Measurements from ENCODE around the gene ROMO1.
"Not testable (repeated sequence)": the region's sequence is repeated elsewhere in the genome, so short reads cannot be mapped to it uniquely, and the experiment has no call there.

The ROMO1 gene

DNA sequence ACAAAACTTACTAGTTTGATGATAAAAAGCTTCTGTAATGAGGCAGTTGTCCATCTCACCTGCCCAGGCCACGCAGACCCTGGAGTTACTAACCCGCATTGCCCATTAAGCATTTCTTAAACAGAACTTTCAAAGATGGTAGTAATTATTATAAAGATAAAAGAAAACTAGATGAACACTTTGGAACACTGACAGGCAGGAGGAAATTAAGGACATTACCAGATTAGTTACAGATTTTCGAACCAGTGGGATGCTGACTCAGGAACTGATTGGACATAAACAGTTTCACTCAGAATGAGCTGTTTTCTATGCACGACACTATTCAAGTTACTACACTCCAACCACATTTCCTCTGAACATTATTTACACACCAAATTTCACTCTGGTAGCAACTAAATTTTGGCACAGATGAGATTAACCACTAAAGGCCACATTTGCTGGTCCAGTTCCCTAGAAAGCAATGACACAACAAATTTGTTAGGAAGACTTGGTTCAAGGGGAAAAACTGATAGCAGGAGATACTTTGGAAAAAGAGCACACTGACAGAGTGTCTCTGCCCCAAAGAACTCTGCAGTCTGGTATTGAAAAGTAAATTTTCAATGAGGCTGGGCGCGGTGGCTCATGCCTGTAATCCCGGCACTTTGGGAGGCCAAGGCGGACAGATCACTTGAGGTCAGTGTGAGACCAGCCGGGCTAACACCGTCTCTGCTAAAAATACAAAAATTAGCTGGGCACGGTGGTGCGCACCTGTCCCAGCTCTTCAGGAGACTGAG, 3.0 kb downstream of the ROMO1 start:
- Histone ChIP-seq H3K36me3 (ENCODE audit: control insufficient read depth in 1 of 2, insufficient read depth in 2 of 2, low read length in 2 of 2) (peaks cover 28 to 50% of the 10 kb centered on the region in 2 donors), H3K4me1 (ENCODE audit: control insufficient read depth in 1 of 2, insufficient read depth in 2 of 2, low read length in 2 of 2) (peaks cover 12 to 22% of the 10 kb centered on the region in 2 donors), H3K9me3 (ENCODE audit: control insufficient read depth in 1 of 2, low read length in 2 of 2) (no peaks in the 10 kb centered on the region), H3K27ac (ENCODE audit: low read length) (no peak overlapping the region), H3K27me3 (ENCODE audit: low read depth, low read length) (no peaks in the 10 kb centered on the region), H3K4me3 (ENCODE audit: low read depth in 1 of 2, low read length in 2 of 2) (no peak overlapping the region)

DNA sequence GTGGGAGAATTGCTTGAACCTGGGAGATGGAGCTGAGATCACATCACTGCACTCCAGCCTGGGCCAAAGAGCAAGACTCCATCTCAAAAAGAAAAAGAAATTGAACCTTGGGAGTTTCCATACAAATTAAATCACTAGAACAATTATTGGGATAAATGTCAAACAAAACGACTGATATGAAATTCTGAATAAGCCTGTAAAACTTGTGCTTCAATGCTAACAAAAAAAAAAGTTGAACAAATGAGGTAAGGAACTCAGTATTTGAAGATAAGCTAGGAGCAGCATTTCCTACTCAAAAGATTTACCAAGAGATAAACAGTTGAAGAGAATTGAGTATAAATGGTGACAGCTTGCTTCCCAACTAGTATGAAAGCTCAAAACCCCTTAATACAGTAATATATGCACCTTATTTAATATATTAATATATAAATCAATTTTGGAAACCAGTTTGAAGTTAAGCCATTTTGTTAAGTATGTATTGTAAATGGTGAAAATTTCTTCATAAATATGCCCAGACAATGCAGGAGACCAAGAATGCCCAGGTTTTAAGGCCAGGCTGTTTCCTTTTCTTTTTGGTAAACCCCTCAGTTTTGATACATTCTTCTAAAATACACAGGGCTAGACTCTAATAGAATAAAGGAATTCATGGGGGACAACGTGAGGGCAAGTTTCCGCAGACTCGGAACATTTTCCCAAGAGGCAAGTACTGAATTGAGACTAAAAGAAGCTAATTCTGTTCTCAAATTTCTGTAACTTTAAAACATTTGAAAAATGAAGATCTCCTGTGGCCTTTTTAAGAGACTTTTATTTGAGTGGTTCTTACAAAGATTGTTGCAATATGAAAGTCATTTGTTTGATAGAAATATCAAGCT, 3.9 kb downstream of the ROMO1 start:
- H3K27me3 ChIP-seq (ENCODE audit: low read depth, low read length) = no peaks in the 10 kb centered on the region
- no peak overlapping the region for H3K27ac ChIP-seq (ENCODE audit: low read length)
- H3K9me3 ChIP-seq (ENCODE audit: control insufficient read depth in 1 of 2, low read length in 2 of 2) = no peaks in the 10 kb centered on the region
- peaks cover 8 to 14% of the 10 kb centered on the region in 2 donors for H3K4me1 ChIP-seq (ENCODE audit: control insufficient read depth in 1 of 2, insufficient read depth in 2 of 2, low read length in 2 of 2)
- H3K36me3 ChIP-seq (ENCODE audit: control insufficient read depth in 1 of 2, insufficient read depth in 2 of 2, low read length in 2 of 2) = peaks cover 29 to 55% of the 10 kb centered on the region in 2 donors
- no peak overlapping the region for H3K4me3 ChIP-seq (ENCODE audit: low read depth in 1 of 2, low read length in 2 of 2)

DNA sequence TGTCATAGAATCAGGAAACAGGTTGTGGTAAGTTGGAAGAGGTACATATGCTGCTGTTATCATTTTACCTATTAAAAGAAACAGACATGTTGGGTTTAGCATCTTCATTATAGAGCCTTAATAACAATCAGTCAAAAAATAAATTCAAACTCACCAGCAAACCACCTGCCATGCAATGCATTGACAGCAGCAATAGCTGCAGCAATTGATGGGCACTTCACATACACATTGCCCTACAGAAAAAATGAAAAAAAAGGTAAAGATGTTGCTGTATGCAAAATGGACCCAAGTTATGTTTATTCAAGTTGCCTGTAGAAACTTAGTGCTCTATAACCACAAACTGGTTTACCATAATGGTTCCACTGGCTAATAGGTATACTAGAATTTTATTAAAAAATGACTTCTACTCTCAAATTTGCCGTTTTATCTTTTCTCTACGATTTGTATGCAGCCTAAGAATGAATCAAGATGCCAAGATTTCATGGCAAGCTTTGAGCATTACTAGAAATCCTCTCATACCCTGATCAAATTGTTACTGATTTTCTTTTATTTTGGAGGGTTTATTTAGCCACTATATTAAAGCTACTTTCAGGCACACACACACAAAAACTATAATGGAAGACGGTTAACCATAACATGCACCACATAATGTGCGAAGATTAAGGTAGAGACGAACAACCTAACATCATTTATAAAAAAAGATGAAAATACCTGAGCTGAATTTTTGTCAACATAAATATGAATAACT, 5.5 kb downstream of the ROMO1 start:
- no peaks in the 10 kb centered on the region for H3K9me3 ChIP-seq (ENCODE audit: control insufficient read depth in 1 of 2, low read length in 2 of 2)
- no peaks in the 10 kb centered on the region for H3K27me3 ChIP-seq (ENCODE audit: low read depth, low read length)
- peaks cover 45 to 59% of the 10 kb centered on the region in 2 donors for H3K36me3 ChIP-seq (ENCODE audit: control insufficient read depth in 1 of 2, insufficient read depth in 2 of 2, low read length in 2 of 2)
- H3K27ac ChIP-seq (ENCODE audit: low read length) = no peak overlapping the region
- H3K4me3 ChIP-seq (ENCODE audit: low read depth in 1 of 2, low read length in 2 of 2) = no peak overlapping the region
- H3K4me1 ChIP-seq (ENCODE audit: control insufficient read depth in 1 of 2, insufficient read depth in 2 of 2, low read length in 2 of 2) = peaks cover 6 to 14% of the 10 kb centered on the region in 2 donors

DNA sequence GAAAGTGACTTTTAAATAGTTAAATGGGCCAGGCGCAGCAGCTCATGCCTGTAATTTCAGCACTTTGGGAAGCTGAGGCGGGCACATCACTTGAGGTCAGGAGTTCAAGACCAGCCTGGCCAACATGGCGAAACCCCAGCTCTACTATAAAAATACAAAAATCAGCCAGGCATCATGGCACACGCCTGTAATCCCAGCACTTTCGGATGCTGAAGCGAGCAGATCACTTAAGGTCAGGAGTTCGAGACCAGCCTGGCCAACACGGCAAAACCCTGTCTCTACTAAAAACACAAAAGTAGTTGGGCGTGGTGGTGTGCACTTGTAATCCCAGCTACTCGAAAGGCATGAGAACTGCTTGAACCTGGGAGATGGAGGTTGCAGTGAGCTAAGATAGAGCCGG, 6.7 kb downstream of the ROMO1 start:
- not testable (repeated sequence) for H3K27me3 ChIP-seq (ENCODE audit: low read depth, low read length); H3K4me3 ChIP-seq (ENCODE audit: low read depth in 1 of 2, low read length in 2 of 2); H3K9me3 ChIP-seq (ENCODE audit: control insufficient read depth in 1 of 2, low read length in 2 of 2); H3K27ac ChIP-seq (ENCODE audit: low read length)
- Histone ChIP-seq H3K4me1 (ENCODE audit: control insufficient read depth in 1 of 2, insufficient read depth in 2 of 2, low read length in 2 of 2) (peaks cover 0 to 14% of the 10 kb centered on the region in 2 donors), H3K36me3 (ENCODE audit: control insufficient read depth in 1 of 2, insufficient read depth in 2 of 2, low read length in 2 of 2) (peaks cover 56 to 68% of the 10 kb centered on the region in 2 donors)

DNA sequence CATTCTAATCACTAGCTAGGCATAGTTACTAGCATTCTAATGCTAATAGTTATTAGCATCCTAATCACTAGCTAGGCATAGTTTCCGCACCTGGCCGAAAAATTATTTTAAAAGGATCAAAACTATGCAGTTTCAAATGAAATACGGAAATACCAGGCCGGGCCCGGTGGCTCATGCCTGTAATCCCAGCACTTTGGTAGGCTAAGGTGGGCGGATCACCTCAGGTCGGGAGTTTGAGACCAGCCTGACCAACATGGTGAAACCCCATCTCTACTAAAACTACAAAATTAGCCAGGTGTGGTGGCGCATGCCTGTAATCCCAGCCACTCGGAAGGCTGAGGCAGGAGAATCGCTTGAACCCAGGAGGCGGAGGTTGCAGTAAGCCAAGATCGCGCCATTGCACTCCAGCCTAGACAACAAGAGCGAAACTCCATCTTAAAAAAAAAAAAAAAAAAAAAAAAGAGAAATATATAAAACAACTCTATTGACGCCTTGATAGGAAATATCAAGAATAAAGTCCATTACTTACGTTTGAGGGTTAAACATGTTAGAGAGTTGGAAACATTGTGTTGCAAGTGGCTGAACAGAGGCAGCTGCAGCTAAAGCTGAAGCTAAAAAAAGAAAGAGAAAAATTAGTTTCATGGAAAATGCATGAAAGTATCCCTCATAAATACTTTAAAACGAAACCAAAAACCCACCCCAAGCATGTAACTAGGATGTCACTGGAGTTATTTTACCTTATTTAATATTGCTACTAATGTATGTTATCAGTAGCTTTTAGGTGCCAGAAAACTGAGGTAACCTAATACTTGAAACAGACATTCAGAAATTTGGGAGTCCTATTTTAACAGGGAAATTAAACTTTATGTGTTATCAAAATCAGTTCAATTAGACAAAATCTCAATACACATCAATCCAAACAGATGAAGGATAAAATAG, 7.7 kb downstream of the ROMO1 start:
- H3K9me3 ChIP-seq (ENCODE audit: control insufficient read depth in 1 of 2, low read length in 2 of 2); H3K27ac ChIP-seq (ENCODE audit: low read length); H3K27me3 ChIP-seq (ENCODE audit: low read depth, low read length); H3K4me3 ChIP-seq (ENCODE audit: low read depth in 1 of 2, low read length in 2 of 2): not testable (repeated sequence)
- H3K4me1 ChIP-seq (ENCODE audit: control insufficient read depth in 1 of 2, insufficient read depth in 2 of 2, low read length in 2 of 2) = peaks cover 0 to 18% of the 10 kb centered on the region in 2 donors
- H3K36me3 ChIP-seq (ENCODE audit: control insufficient read depth in 1 of 2, insufficient read depth in 2 of 2, low read length in 2 of 2) = peaks cover 64 to 71% of the 10 kb centered on the region in 2 donors

DNA sequence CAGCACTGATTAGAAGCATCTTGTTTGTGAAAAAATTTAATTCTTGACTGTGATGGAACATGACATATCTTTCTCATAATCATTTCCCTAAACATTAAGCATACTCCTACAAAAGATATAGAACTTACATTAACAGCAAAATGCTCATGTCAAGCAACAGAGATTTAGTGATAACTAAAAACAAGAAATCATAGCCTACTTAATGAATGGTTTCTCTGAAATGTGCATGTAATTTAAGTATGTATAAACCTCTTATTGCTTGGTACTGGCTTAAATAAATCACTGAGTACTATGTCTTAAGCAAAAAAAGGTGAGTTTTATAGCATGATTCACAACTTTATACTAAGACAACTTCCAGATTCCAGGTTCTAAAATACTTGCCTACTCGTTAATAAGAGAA, 9.3 kb downstream of the ROMO1 start:
- Histone ChIP-seq H3K4me3 (ENCODE audit: low read depth in 1 of 2, low read length in 2 of 2) (no peak overlapping the region), H3K9me3 (ENCODE audit: control insufficient read depth in 1 of 2, low read length in 2 of 2) (no peaks in the 10 kb centered on the region), H3K27me3 (ENCODE audit: low read depth, low read length) (no peaks in the 10 kb centered on the region), H3K27ac (ENCODE audit: low read length) (no peak overlapping the region), H3K36me3 (ENCODE audit: control insufficient read depth in 1 of 2, insufficient read depth in 2 of 2, low read length in 2 of 2) (peaks cover 66 to 72% of the 10 kb centered on the region in 2 donors), H3K4me1 (ENCODE audit: control insufficient read depth in 1 of 2, insufficient read depth in 2 of 2, low read length in 2 of 2) (peaks cover 0 to 19% of the 10 kb centered on the region in 2 donors)

DNA sequence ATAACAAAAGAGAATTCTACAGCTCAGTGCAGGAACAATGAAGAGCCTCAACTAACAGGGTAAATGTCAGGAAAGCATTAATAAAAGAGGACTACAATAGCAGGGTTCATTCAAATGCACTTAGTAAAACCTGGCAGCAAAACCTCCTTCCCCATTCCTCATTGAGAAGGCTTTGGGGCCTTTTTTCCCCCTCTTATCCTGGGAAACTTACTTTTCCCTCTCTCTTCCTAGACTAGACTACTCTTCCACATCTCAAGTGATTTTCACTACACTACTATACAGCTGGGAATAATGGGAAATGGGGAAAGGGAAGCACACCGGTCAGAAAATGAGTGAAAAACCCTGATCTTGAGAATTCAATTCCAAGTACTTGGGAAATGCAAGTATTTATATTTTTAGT, 10.1 kb downstream of the ROMO1 start:
- H3K36me3 ChIP-seq (ENCODE audit: control insufficient read depth in 1 of 2, insufficient read depth in 2 of 2, low read length in 2 of 2) = peaks cover 71 to 72% of the 10 kb centered on the region in 2 donors
- H3K4me3 ChIP-seq (ENCODE audit: low read depth in 1 of 2, low read length in 2 of 2) = no peak overlapping the region
- no peaks in the 10 kb centered on the region for H3K9me3 ChIP-seq (ENCODE audit: control insufficient read depth in 1 of 2, low read length in 2 of 2)
- no peak overlapping the region for H3K27ac ChIP-seq (ENCODE audit: low read length)
- H3K4me1 ChIP-seq (ENCODE audit: control insufficient read depth in 1 of 2, insufficient read depth in 2 of 2, low read length in 2 of 2) = peaks cover 0 to 19% of the 10 kb centered on the region in 2 donors
- no peaks in the 10 kb centered on the region for H3K27me3 ChIP-seq (ENCODE audit: low read depth, low read length)

DNA sequence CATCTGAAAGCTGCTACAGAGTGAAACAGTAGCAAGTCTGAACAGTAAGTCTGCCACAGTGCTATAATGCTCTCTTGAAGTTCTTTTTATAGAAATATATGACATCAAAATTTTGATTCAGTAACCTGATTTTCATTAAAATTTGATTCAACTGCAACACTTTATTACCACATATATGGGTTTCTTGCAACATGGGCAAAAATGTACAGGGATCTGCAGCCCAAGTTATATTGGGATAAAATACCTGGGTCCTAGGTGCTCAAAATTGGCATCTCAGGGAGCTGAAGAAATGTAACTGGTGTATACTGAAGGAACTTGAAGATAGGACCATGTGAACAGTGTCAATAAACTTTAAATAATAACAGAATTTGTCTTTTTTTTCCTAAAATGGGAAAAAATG, 10.8 kb downstream of the ROMO1 start:
- no peak overlapping the region for H3K4me3 ChIP-seq (ENCODE audit: low read depth in 1 of 2, low read length in 2 of 2)
- H3K36me3 ChIP-seq (ENCODE audit: control insufficient read depth in 1 of 2, insufficient read depth in 2 of 2, low read length in 2 of 2) = peaks cover 65 to 71% of the 10 kb centered on the region in 2 donors
- H3K4me1 ChIP-seq (ENCODE audit: control insufficient read depth in 1 of 2, insufficient read depth in 2 of 2, low read length in 2 of 2) = peaks cover 0 to 21% of the 10 kb centered on the region in 2 donors
- H3K27me3 ChIP-seq (ENCODE audit: low read depth, low read length) = no peaks in the 10 kb centered on the region
- no peaks in the 10 kb centered on the region for H3K9me3 ChIP-seq (ENCODE audit: control insufficient read depth in 1 of 2, low read length in 2 of 2)
- no peak overlapping the region for H3K27ac ChIP-seq (ENCODE audit: low read length)

DNA sequence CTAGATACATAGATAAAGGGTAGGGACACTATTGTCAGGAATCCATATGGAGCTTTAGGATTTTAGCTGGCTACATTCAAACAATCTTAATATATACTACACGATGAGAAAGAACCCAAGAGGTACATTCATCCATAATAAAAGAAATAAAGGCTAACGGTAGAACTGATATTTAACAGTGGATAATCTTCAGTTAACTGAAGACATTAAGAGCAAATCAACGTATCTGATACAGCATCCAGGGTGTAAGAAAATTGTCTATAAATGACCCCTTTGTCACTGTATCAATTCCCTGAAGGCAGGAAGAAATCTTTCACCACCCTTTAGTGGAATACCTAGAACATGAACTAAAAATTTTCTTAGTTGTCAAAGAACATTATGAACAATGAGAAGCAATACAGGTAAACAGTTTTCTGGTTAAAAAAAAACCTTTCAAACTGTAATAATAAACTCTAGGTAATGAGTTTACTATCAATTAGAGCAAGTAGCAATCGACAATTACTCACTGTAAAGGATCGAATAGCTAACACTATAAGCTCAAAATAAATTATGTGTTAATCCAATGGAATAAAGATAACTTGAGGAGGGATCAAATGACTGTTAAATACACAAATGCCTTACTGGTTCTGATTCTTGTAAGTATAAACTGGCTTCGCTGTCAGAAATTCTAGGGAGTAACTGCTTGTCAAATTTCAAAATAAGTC, 11.8 kb downstream of the ROMO1 start:
- H3K27me3 ChIP-seq (ENCODE audit: low read depth, low read length) = no peaks in the 10 kb centered on the region
- H3K4me3 ChIP-seq (ENCODE audit: low read depth in 1 of 2, low read length in 2 of 2) = no peak overlapping the region
- peaks cover 0 to 24% of the 10 kb centered on the region in 2 donors for H3K4me1 ChIP-seq (ENCODE audit: control insufficient read depth in 1 of 2, insufficient read depth in 2 of 2, low read length in 2 of 2)
- H3K36me3 ChIP-seq (ENCODE audit: control insufficient read depth in 1 of 2, insufficient read depth in 2 of 2, low read length in 2 of 2) = peaks cover 66 to 71% of the 10 kb centered on the region in 2 donors
- H3K27ac ChIP-seq (ENCODE audit: low read length) = no peak overlapping the region
- no peaks in the 10 kb centered on the region for H3K9me3 ChIP-seq (ENCODE audit: control insufficient read depth in 1 of 2, low read length in 2 of 2)

Data from muscle layer of duodenum (tissue), 2 donors.